Type B pancreatic cell (in vitro differentiated cells): ENCODE measurements around the gene CAPN8. TPM values are rescaled to one million over a fixed set of nuclear protein-coding genes. Genes with fewer than 3 reads are reported as not detected.

Experiments used
- DNase-seq: peaks from one replicate; pipeline ENCODE4 v3.0.0; 2021; ENCODE audit warnings: mixed read lengths; ENCODE audit not compliant: unreplicated experiment; ENCODE audit errors: extremely low spot score
- H3K27ac Mint-ChIP-seq: 2 replicates; pipeline ENCODE4 v1.8.0; 2021; ENCODE audit warnings: mild to moderate bottlenecking, mixed read lengths
- H3K27me3 Mint-ChIP-seq: 2 replicates; pipeline ENCODE4 v1.8.0; 2021; ENCODE audit warnings: mixed read lengths
- H3K36me3 Mint-ChIP-seq: 2 replicates; pipeline ENCODE4 v1.8.0; 2021; ENCODE audit warnings: mixed read lengths
- H3K4me1 Mint-ChIP-seq: one replicate; pipeline ENCODE4 v1.8.0; 2021; ENCODE audit warnings: mixed read lengths; ENCODE audit not compliant: unreplicated experiment
- H3K4me3 Mint-ChIP-seq: 2 replicates; pipeline ENCODE4 v1.8.0; 2021; ENCODE audit warnings: mild to moderate bottlenecking, mixed read lengths
- H3K9me3 Mint-ChIP-seq: 2 replicates; pipeline ENCODE4 v1.8.0; 2021; ENCODE audit warnings: mixed read lengths
- CTCF ChIP-seq: fragments of 200-600 bp; sonication (generic); conservative IDR thresholded peaks from 2 replicates; pipeline ENCODE4 v1.5.0; 2021; ENCODE audit warnings: antibody characterized with exemption, mild to moderate bottlenecking
- total RNA-seq: library from RNA; stranded (reverse); gene quantifications from 2 replicates; pipeline ENCODE4 v1.2.1, GENCODE V29; 2021; ENCODE audit warnings: low replicate concordance

CAPN8 gene
- total RNA-seq, 1 donor from 2014 or later: 2.3 TPM

GRCh38 chr1:223609977-223610376 is 55.5 kb downstream of the CAPN8 start:
- DNase-seq: no peak
- no peak overlapping the region for H3K27ac Mint-ChIP-seq
- no peak overlapping the region for H3K4me3 Mint-ChIP-seq
- TF ChIP-seq CTCF: no peak
- peaks cover 6% of the 10 kb centered on the region for H3K9me3 Mint-ChIP-seq
- H3K27me3 Mint-ChIP-seq: no peaks in the 10 kb centered on the region
- no peaks in the 10 kb centered on the region for H3K4me1 Mint-ChIP-seq
- H3K36me3 Mint-ChIP-seq: no peaks in the 10 kb centered on the region

- DNase-seq: no peak
- Mint-ChIP-seq H3K9me3 (peaks cover 6% of the 10 kb centered on the region), H3K27me3 (no peaks in the 10 kb centered on the region), H3K36me3 (no peaks in the 10 kb centered on the region), H3K4me3 (no peak overlapping the region), H3K4me1 (no peaks in the 10 kb centered on the region), H3K27ac (no peak overlapping the region)
- no peak for TF ChIP-seq CTCF
These were observed 56.4 kb downstream of the CAPN8 start for GRCh38 chr1:223609066-223609465.

- TF ChIP-seq CTCF: no peak
- no peaks in the 10 kb centered on the region for H3K9me3 Mint-ChIP-seq
- H3K4me3 Mint-ChIP-seq: no peak overlapping the region
- no peak overlapping the region for H3K27ac Mint-ChIP-seq
- no peaks in the 10 kb centered on the region for H3K4me1 Mint-ChIP-seq
- no peak for DNase-seq
- H3K36me3 Mint-ChIP-seq: no peaks in the 10 kb centered on the region
- H3K27me3 Mint-ChIP-seq: no peaks in the 10 kb centered on the region
These were observed 107.0 kb downstream of the CAPN8 start for GRCh38 chr1:223558512-223558911.

- H3K36me3 Mint-ChIP-seq: no peaks in the 10 kb centered on the region
- H3K9me3 Mint-ChIP-seq: no peaks in the 10 kb centered on the region
- DNase-seq: no peak
- H3K27me3 Mint-ChIP-seq: no peaks in the 10 kb centered on the region
- peaks cover 5% of the 10 kb centered on the region for H3K4me1 Mint-ChIP-seq
- H3K4me3 Mint-ChIP-seq: no peak overlapping the region
- no peak for TF ChIP-seq CTCF
- no peak overlapping the region for H3K27ac Mint-ChIP-seq
These were observed 108.4 kb downstream of the CAPN8 start for GRCh38 chr1:223557130-223557475.

- no peak for DNase-seq
- Mint-ChIP-seq H3K27me3 (no peaks in the 10 kb centered on the region), H3K27ac (no peak overlapping the region), H3K9me3 (no peaks in the 10 kb centered on the region), H3K36me3 (no peaks in the 10 kb centered on the region), H3K4me1 (peaks cover 5% of the 10 kb centered on the region), H3K4me3 (no peak overlapping the region)
- TF ChIP-seq CTCF: peak; percentile 71
These were observed 108.9 kb downstream of the CAPN8 start for GRCh38 chr1:223556414-223557129.
